Heart right ventricle (tissue), 16 donors: Measurements from ENCODE around the gene SLC25A30. TPM values are rescaled to one million over a fixed set of nuclear protein-coding genes. Genes with fewer than 3 reads are reported as not detected.

ENCODE experiments used
- ATAC-seq, 8 donors: fragments of 200-7000 bp; cut with Tn5 transposase; one replicate each; pipeline ENCODE4 v1.9.1; 2020; ENCODE audit warnings: mild to moderate bottlenecking in 8 of 8, moderate library complexity in 8 of 8, moderate number of reproducible peaks in 1 of 8
- DNase-seq, 2 donors: peaks; one replicate each; pipeline ENCODE4 v3.0.0-alpha.2; 2020
- H3K27ac ChIP-seq, 10 donors: fragments of 200-600 bp; sonication (generic) in 2 of 10; one replicate each; pipeline versions ENCODE4 v1.5.0 to v1.8.0; 2020 to 2022; ENCODE audit warnings: mild to moderate bottlenecking in 3 of 10
- H3K27me3 ChIP-seq, 7 donors: fragments of 200-600 bp; one replicate each; pipeline ENCODE4 v1.8.0; 2021 to 2022; ENCODE audit warnings: mild to moderate bottlenecking in 2 of 7
- H3K36me3 ChIP-seq, 9 donors: fragments of 200-600 bp; sonication (generic) in 1 of 9; one replicate each; pipeline versions ENCODE4 v1.5.0 to v1.8.0; 2020 to 2022; ENCODE audit warnings: mild to moderate bottlenecking in 2 of 9
- H3K4me1 ChIP-seq, 9 donors: fragments of 200-600 bp; sonication (generic) in 1 of 9; one replicate each; pipeline versions ENCODE4 v1.5.0 to v1.8.0; 2020 to 2022; ENCODE audit warnings: mild to moderate bottlenecking in 4 of 9
- H3K4me3 ChIP-seq, 10 donors: fragments of 200-600 bp; sonication (generic) in 2 of 10; one replicate each; pipeline versions ENCODE4 v1.5.0 to v1.8.0; 2020 to 2022; ENCODE audit warnings: mild to moderate bottlenecking in 7 of 10, moderate library complexity in 2 of 10
- H3K9me3 ChIP-seq, 11 donors: fragments of 200-600 bp in 10 of 11; sonication (generic) in 2 of 11; one replicate each; pipeline versions ENCODE4 v1.5.0 to v1.8.0; 2013 to 2022; ENCODE audit warnings: mild to moderate bottlenecking in 2 of 11, control low read depth in 1 of 11, moderate library complexity in 1 of 11
- CTCF ChIP-seq, 9 donors: fragments of 200-600 bp; sonication (generic) in 2 of 9; IDR thresholded peaks; one replicate each; pipeline versions ENCODE4 v1.5.0 to v1.8.0; 2021 to 2022; ENCODE audit warnings: antibody characterized with exemption in 9 of 9, mild to moderate bottlenecking in 5 of 9, moderate library complexity in 1 of 9
- WGBS, 2 donors: extraction: QIAGEN DNeasy Blood & Tissue Kit; methylation state at CpG; one replicate each; pipeline ENCODE4 v1.1.7; 2013; ENCODE audit warnings: inconsistent platforms in 1 of 2; 5-methylcytosine and 5-hydroxymethylcytosine counted together
- intact Hi-C, 10 donors: fragments of 100-400 bp; cut with DNase I; formaldehyde crosslinking; loops; one replicate each; pipeline versions ENCODE4 v1.11.1 to v1.14.2; 2022
- polyA plus RNA-seq, 2 donors: library from polyadenylated mRNA; stranded (reverse); fragments of 200-250 nt; gene quantifications; one replicate each; pipeline ENCODE4 v1.2.3, GENCODE V29; 2013
- total RNA-seq, 10 donors: library from RNA; stranded (reverse); fragmentation: NEBNext Ultra II Directional in 3 of 10; extraction: Animal tissue kit (Norgen Biotek cat#: 25700) in 3 of 10; gene quantifications; one replicate each; pipeline versions ENCODE4 v1.2.1 to v1.2.4, GENCODE V29; 2021 to 2023
- donor health status: Arrhythmogenic right ventricular cardiomyopathy.
- donor health status: ischemic (EF 13 %, LVEDD 7.1; RV severe dilation, severe dysfunction).
- donor health status: healthy with polysubstance abuse.
- donor health status: DM: no; HTN: yes; CAD: no.
- donor health status: DM: no; HTN: no; CAD: no.
- donor health status: ischemic (EF 25% LVEDD 6.9; RV normal size, moderate dysfunction).
- donor health status: ischemic (EF 25% LVEDD 5.7; RV mildly dilated, moderate dysfunction).
- donor health status: healthy.
- donor health status: DM: yes; HTN: yes; CAD: no.
- donor health status: Ischemic cardiomyopathy.
- donor health status: ischemic (EF 35%, LVEDD 5.7; RV mildly dilated, moderate dysfunction).
- donor health status: nonischemic (EF 11% LVEDD 7.7; RV severe dilation, severe dysfunction).
- donor health status: DM: yes; HTN: yes; CAD: no.
- donor health status: PGD.
- donor health status: ischemic (EF 29% LVEDD 5.4; RV normal size, mild dysfunction).
- donor health status: nonischemic (EF 23%, LVEDD 6.1; RV moderate dilation, normal function).

SLC25A30 gene
- total and polyA plus RNA-seq, 12 donors: 9.3 to 280 (median 157) TPM

GRCh38 chr13:45411631-45412030 is 6.5 kb downstream of the SLC25A30 start:
- TF ChIP-seq CTCF (IDR thresholded peaks at IDR 0.05): no peak
- intact Hi-C loops: loop anchor here in 3 of 10 donors (1.0 to 10.0 kb wide), 2 partner anchors 9 to 53 kb away; partner anchors contain the start of gene COG3 (in 2 of the 3)
- no peak for ATAC-seq
- no peak for DNase-seq
- Histone ChIP-seq H3K4me3 (no peak overlapping the region), H3K4me1 (peaks cover 12 to 56% (median 39%) of the 10 kb centered on the region in 9 donors), H3K27me3 (no peaks in the 10 kb centered on the region), H3K9me3 (no peaks in the 10 kb centered on the region), H3K36me3 (peaks cover 0 to 51% (median 33%) of the 10 kb centered on the region in 9 donors), H3K27ac (peak overlapping the region in 9 of 10 donors; percentile 15 to 93 (median 68))
- WGBS, 2 donors: 79 to 81% methylated on average over 4 of the region's 4 CpGs

- TF ChIP-seq CTCF (IDR thresholded peaks at IDR 0.05): no peak
Measured at GRCh38 chr13:45411221-45411620, 7.0 kb downstream of the SLC25A30 start.

GRCh38 chr13:45410466-45410865 is 7.7 kb downstream of the SLC25A30 start:
- H3K36me3 ChIP-seq: peaks cover 0 to 62% (median 44%) of the 10 kb centered on the region in 9 donors
- H3K4me3 ChIP-seq: no peak overlapping the region
- TF ChIP-seq CTCF (IDR thresholded peaks at IDR 0.05): no peak
- WGBS, 2 donors: 96 to 97% methylated on average over 12 of the region's 12 CpGs
- intact Hi-C loops: loop anchor here in 2 of 10 donors (10.0 kb wide), 1 partner anchor 54 kb away; the partner anchor contains the start of gene COG3 (in 2 of the 2)
- no peaks in the 10 kb centered on the region for H3K27me3 ChIP-seq
- no peaks in the 10 kb centered on the region for H3K9me3 ChIP-seq
- peaks cover 7 to 46% (median 30%) of the 10 kb centered on the region in 9 donors for H3K4me1 ChIP-seq
- H3K27ac ChIP-seq: peak overlapping the region in 2 of 10 donors; percentile 3 to 90
- ATAC-seq (no peak), DNase-seq (no peak)

More at GRCh38 chr13:45411221-45411620, 7.0 kb downstream of the SLC25A30 start:
- 76 to 82% methylated on average over 4 of the region's 4 CpGs for WGBS, 2 donors
- H3K4me1 ChIP-seq: peaks cover 8 to 52% (median 35%) of the 10 kb centered on the region in 9 donors
- intact Hi-C loops: loop anchor here in 3 of 10 donors (1.0 to 10.0 kb wide), 2 partner anchors 9 to 54 kb away; partner anchors contain the start of gene COG3 (in 2 of the 3)
- peak overlapping the region in 8 of 10 donors; percentile 13 to 93 (median 64) for H3K27ac ChIP-seq
- no peaks in the 10 kb centered on the region for H3K9me3 ChIP-seq
- no peak for ATAC-seq
- no peak for DNase-seq
- no peak overlapping the region for H3K4me3 ChIP-seq
- peaks cover 0 to 55% (median 37%) of the 10 kb centered on the region in 9 donors for H3K36me3 ChIP-seq
- no peaks in the 10 kb centered on the region for H3K27me3 ChIP-seq

- H3K27ac ChIP-seq: peak overlapping the region in 2 of 10 donors; percentile 3 to 90
- ATAC-seq: no peak
Measured at GRCh38 chr13:45410001-45410400, 8.2 kb downstream of the SLC25A30 start.

More at GRCh38 chr13:45410001-45410400, 8.2 kb downstream of the SLC25A30 start:
- H3K4me1 ChIP-seq: peaks cover 6 to 41% (median 25%) of the 10 kb centered on the region in 9 donors
- DNase-seq: no peak
- TF ChIP-seq CTCF (IDR thresholded peaks at IDR 0.05): no peak
- peaks cover 0 to 67% (median 48%) of the 10 kb centered on the region in 9 donors for H3K36me3 ChIP-seq
- WGBS, 2 donors: 69 to 73% methylated on average over 2 of the region's 2 CpGs
- H3K4me3 ChIP-seq: no peak overlapping the region
- intact Hi-C loops: loop anchor here in 2 of 10 donors (10.0 kb wide), 1 partner anchor 55 kb away; the partner anchor contains the start of gene COG3 (in 2 of the 2)
- no peaks in the 10 kb centered on the region for H3K27me3 ChIP-seq
- no peaks in the 10 kb centered on the region for H3K9me3 ChIP-seq
